ENCODE data around the gene GSTM4. TPM values are rescaled to one million over a fixed set of nuclear protein-coding genes. Genes with fewer than 3 reads are reported as not detected.

The GSTM4 gene
- total RNA-seq = 10 to 100 TPM; 14.7 to 29.8 (median 20.8) TPM

- no peak for TF ChIP-seq CTCF (IDR thresholded peaks at IDR 0.05)
- peak; percentile 95 for ATAC-seq (ENCODE audit: low FRiP score)
- peak; percentile 78 for DNase-seq (ENCODE audit: low spot score)
These were observed at the start of gene GSTM4 for GRCh38 chr1:109655615-109656519. GSTM4 (plus strand) TSS chr1:109656099; CDS start chr1:109656390, 291 bp downstream.

GRCh38 chr1:109609881-109610280, 46.0 kb upstream of the GSTM4 start:
- no peak for DNase-seq (ENCODE audit: low spot score)
- no peak for ATAC-seq (ENCODE audit: low FRiP score)
- TF ChIP-seq CTCF (IDR thresholded peaks at IDR 0.05) = no peak

GRCh38 chr1:109610609-109611307, 45.1 kb upstream of the GSTM4 start:
- TF ChIP-seq CTCF (IDR thresholded peaks at IDR 0.05) = no peak
- DNase-seq (ENCODE audit: low spot score) (no peak), ATAC-seq (ENCODE audit: low FRiP score) (no peak)

GRCh38 chr1:109611308-109611990, 44.5 kb upstream of the GSTM4 start:
- DNase-seq (ENCODE audit: low spot score) (no peak), ATAC-seq (ENCODE audit: low FRiP score) (no peak)
- no peak for TF ChIP-seq CTCF (IDR thresholded peaks at IDR 0.05)

- ATAC-seq (ENCODE audit: low FRiP score) (no peak), DNase-seq (ENCODE audit: low spot score) (no peak)
- no peak for TF ChIP-seq CTCF (IDR thresholded peaks at IDR 0.05)
These were observed 42.3 kb upstream of the GSTM4 start for GRCh38 chr1:109613361-109614147.

GRCh38 chr1:109615879-109616278, 40.0 kb upstream of the GSTM4 start:
- ATAC-seq (ENCODE audit: low FRiP score) = no peak
- DNase-seq (ENCODE audit: low spot score) = no peak
- no peak for TF ChIP-seq CTCF (IDR thresholded peaks at IDR 0.05)

All from omental fat pad (tissue), 4 donors.